SU-DHL-6 (cell line): Measurements from ENCODE around the gene CCDC93.

Experiments
- H2AFZ ChIP-seq: fragments of 200-600 bp; sonication (generic); 2 replicates; pipeline ENCODE4 v1.6.1; 2014; ENCODE audit warnings: low read depth, mild to moderate bottlenecking, moderate library complexity, mixed read lengths, antibody characterized with exemption, low read length; ENCODE audit not compliant: severe bottlenecking
- H3F3A ChIP-seq: fragments of 200-600 bp; shearing (Covaris generic); 2 replicates; pipeline ENCODE4 v1.6.0; 2016; ENCODE audit warnings: antibody characterized with exemption, mild to moderate bottlenecking; ENCODE audit not compliant: insufficient read depth
- H3K27ac ChIP-seq: fragments of 200-600 bp; sonication (generic); 2 replicates; pipeline ENCODE4 v1.5.1; 2016; ENCODE audit warnings: low read depth, mild to moderate bottlenecking, low read length, moderate library complexity, mixed read lengths
- H3K27me3 ChIP-seq: fragments of 200-600 bp; sonication (generic), shearing (Covaris generic); 2 replicates; pipeline ENCODE4 v1.6.0; 2014; ENCODE audit warnings: mild to moderate bottlenecking, low read length
- H3K36me3 ChIP-seq: fragments of 200-600 bp; sonication (generic); 2 replicates; pipeline ENCODE4 v1.6.1; 2014; ENCODE audit warnings: mild to moderate bottlenecking, low read length, mixed read lengths
- H3K4me2 ChIP-seq: fragments of 300-600, 200-600 bp; shearing (Covaris generic), sonication (generic); 2 replicates; pipeline ENCODE4 v1.6.0; 2014; ENCODE audit warnings: low read length, low read depth, mild to moderate bottlenecking; ENCODE audit not compliant: poor library complexity, severe bottlenecking
- H3K4me3 ChIP-seq: fragments of 200-600 bp; sonication (generic); 2 replicates; pipeline ENCODE4 v1.5.1; 2014; ENCODE audit warnings: antibody characterized with exemption, low read length, mild to moderate bottlenecking, mixed read lengths; ENCODE audit not compliant: insufficient read depth, poor library complexity, severe bottlenecking
- H3K79me2 ChIP-seq: fragments of 200-600 bp; sonication (generic); 2 replicates; pipeline ENCODE4 v1.6.1; 2014; ENCODE audit warnings: mild to moderate bottlenecking, low read length, moderate library complexity; ENCODE audit not compliant: insufficient read depth
- H3K9ac ChIP-seq: fragments of 200-600 bp; sonication (generic); 2 replicates; pipeline ENCODE4 v1.7.0; 2014; ENCODE audit warnings: mild to moderate bottlenecking, low read length
- H3K9me2 ChIP-seq: fragments of 200-600 bp; sonication (generic); replicated peaks from 2 replicates; pipeline ENCODE4 v1.6.1; 2014; ENCODE audit warnings: low read length; ENCODE audit not compliant: insufficient read depth
- H3K9me3 ChIP-seq: fragments of 200-600 bp; sonication (generic); 2 replicates; pipeline ENCODE4 v1.6.1; 2014; ENCODE audit warnings: low read length, mixed read lengths; ENCODE audit not compliant: insufficient read depth
- H4K20me1 ChIP-seq: fragments of 200-600 bp; sonication (generic); 2 replicates; pipeline ENCODE4 v1.6.1; 2014; ENCODE audit warnings: low read depth, mild to moderate bottlenecking, antibody characterized with exemption, low read length, moderate library complexity, mixed read lengths
- EZH2phosphoT487 ChIP-seq: fragments of 200-600 bp; sonication (generic), shearing (Covaris generic); conservative IDR thresholded peaks from 2 replicates; pipeline ENCODE4 v1.6.1; 2018; ENCODE audit warnings: mild to moderate bottlenecking, antibody characterized with exemption, low read length, moderate library complexity, mixed read lengths
- TF ChIP-seq, protein P1 (sequence below): fragments of 200-600 bp; sonication (generic); IDR thresholded peaks from one replicate; pipeline ENCODE4 v1.5.1; 2017; ENCODE audit warnings: antibody characterized with exemption, mild to moderate bottlenecking, low read length, moderate library complexity; ENCODE audit not compliant: insufficient read depth, poor library complexity, severe bottlenecking

The CCDC93 gene

DNA sequence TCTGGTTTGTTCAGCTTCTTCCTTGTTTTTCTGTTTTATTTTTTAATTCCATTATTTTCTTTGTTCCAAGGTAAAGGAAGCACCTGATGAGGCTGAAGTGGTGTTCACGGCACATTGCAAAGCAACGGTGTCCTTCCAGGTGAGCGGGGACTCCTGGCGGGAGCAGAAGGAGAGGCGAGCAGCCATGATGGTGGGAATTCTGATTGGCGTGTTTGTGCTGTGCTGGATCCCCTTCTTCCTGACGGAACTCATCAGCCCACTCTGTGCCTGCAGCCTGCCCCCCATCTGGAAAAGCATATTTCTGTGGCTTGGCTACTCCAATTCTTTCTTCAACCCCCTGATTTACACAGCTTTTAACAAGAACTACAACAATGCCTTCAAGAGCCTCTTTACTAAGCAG lies 110.9 kb downstream of the CCDC93 start:
- TF ChIP-seq, protein P1, sequence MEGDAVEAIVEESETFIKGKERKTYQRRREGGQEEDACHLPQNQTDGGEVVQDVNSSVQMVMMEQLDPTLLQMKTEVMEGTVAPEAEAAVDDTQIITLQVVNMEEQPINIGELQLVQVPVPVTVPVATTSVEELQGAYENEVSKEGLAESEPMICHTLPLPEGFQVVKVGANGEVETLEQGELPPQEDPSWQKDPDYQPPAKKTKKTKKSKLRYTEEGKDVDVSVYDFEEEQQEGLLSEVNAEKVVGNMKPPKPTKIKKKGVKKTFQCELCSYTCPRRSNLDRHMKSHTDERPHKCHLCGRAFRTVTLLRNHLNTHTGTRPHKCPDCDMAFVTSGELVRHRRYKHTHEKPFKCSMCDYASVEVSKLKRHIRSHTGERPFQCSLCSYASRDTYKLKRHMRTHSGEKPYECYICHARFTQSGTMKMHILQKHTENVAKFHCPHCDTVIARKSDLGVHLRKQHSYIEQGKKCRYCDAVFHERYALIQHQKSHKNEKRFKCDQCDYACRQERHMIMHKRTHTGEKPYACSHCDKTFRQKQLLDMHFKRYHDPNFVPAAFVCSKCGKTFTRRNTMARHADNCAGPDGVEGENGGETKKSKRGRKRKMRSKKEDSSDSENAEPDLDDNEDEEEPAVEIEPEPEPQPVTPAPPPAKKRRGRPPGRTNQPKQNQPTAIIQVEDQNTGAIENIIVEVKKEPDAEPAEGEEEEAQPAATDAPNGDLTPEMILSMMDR: no peak
- no peak for TF ChIP-seq EZH2phosphoT487
- H3F3A ChIP-seq: no peaks in the 10 kb centered on the region
- H3K36me3 ChIP-seq: no peaks in the 10 kb centered on the region
- no peaks in the 10 kb centered on the region for H4K20me1 ChIP-seq
- no peak overlapping the region for H3K9ac ChIP-seq
- no peaks in the 10 kb centered on the region for H3K79me2 ChIP-seq
- no peaks in the 10 kb centered on the region for H3K9me3 ChIP-seq
- no peak overlapping the region for H3K27ac ChIP-seq
- no peak overlapping the region for H3K4me2 ChIP-seq
- no peaks in the 10 kb centered on the region for H3K27me3 ChIP-seq
- H2AFZ ChIP-seq: no peak overlapping the region
- H3K9me2 ChIP-seq: no peaks in the 10 kb centered on the region
- no peak overlapping the region for H3K4me3 ChIP-seq

DNA sequence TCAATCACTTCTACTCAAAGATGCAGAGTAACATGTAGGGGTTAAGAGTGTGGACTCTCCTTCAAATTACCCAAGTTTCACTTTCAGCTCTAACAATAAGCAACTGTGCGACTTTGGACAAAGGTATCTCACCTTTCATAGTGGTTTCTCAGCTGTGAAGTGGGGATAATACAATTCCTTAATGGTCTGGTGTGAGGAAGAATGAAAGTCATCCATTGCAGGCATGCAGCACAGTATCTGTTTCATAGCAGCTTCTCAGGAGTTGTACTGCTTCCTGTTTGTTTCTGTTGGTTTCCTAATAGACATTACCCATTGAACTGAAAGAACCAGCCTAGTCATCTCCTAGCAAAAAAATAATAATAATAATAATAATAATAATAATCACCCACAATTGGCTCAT lies 125.0 kb downstream of the CCDC93 start:
- Histone ChIP-seq H3K9ac (no peak overlapping the region), H3K27ac (no peak overlapping the region)
- TF ChIP-seq, protein P1: no peak
- TF ChIP-seq EZH2phosphoT487: no peak

DNA sequence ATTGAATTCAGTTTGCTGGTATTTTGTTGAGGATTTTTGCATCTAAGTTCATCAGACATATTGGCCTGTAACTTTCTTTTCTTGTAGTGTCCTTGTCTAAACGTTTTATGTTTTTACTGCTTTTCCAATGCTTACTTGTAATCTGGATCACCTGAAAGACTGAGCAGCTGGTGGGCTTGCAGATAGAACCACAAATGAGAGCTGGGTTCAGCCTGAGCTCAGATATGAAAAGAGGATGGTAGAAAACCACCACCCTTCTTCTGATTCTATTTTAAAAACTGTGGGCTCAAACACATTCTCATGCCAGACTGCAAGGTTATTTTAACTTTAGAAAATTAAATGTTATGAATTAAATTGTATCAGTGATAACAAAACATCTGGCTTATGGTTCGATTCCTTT lies 128.6 kb downstream of the CCDC93 start:
- H3K4me3 ChIP-seq: no peak overlapping the region
- no peaks in the 10 kb centered on the region for H3K79me2 ChIP-seq
- no peaks in the 10 kb centered on the region for H3K9me2 ChIP-seq
- no peaks in the 10 kb centered on the region for H3F3A ChIP-seq
- no peaks in the 10 kb centered on the region for H3K36me3 ChIP-seq
- H3K27me3 ChIP-seq: no peaks in the 10 kb centered on the region
- H2AFZ ChIP-seq: no peak overlapping the region
- no peak overlapping the region for H3K4me2 ChIP-seq
- H3K9me3 ChIP-seq: peaks cover 5% of the 10 kb centered on the region; the same call in 1 of the 2 replicates
- H3K27ac ChIP-seq: no peak overlapping the region
- no peaks in the 10 kb centered on the region for H4K20me1 ChIP-seq
- no peak overlapping the region for H3K9ac ChIP-seq
- TF ChIP-seq, protein P1: no peak
- TF ChIP-seq EZH2phosphoT487: no peak

More for the DNA sequence above, 125.0 kb downstream of the CCDC93 start:
- no peaks in the 10 kb centered on the region for H3K79me2 ChIP-seq
- H4K20me1 ChIP-seq: no peaks in the 10 kb centered on the region
- no peaks in the 10 kb centered on the region for H3F3A ChIP-seq
- no peaks in the 10 kb centered on the region for H3K9me2 ChIP-seq
- peaks cover 2% of the 10 kb centered on the region; the same call in 1 of the 2 replicates for H3K9me3 ChIP-seq
- no peaks in the 10 kb centered on the region for H3K27me3 ChIP-seq
- H3K4me2 ChIP-seq: no peak overlapping the region
- no peak overlapping the region for H3K4me3 ChIP-seq
- no peak overlapping the region for H2AFZ ChIP-seq
- no peaks in the 10 kb centered on the region for H3K36me3 ChIP-seq

DNA sequence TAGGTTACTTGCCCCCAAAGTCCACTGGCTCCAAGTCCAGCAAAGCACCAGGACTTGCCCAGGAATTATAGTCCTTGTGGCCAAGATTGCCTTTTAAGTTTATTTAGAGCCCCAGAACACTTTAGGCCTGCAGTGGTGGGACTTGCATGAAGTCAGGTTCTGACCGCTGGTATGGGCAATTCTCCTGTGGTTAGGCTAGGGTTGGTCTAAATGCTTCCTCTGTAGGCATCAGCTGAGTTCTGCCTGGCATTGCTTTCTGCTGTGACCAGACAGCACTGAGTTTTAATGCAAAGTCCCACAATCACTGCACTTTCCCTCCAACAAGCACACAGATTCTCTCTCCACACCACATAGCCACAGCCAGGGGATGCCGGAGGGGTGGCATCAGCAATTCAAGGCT lies 134.9 kb downstream of the CCDC93 start:
- Histone ChIP-seq H3K27me3 (no peaks in the 10 kb centered on the region), H3K79me2 (no peaks in the 10 kb centered on the region), H3K9me2 (no peaks in the 10 kb centered on the region), H4K20me1 (no peaks in the 10 kb centered on the region), H3K9ac (no peak overlapping the region), H3F3A (no peaks in the 10 kb centered on the region), H3K4me3 (no peak overlapping the region), H3K36me3 (no peaks in the 10 kb centered on the region), H3K9me3 (peaks cover 5% of the 10 kb centered on the region; the same call in 1 of the 2 replicates), H3K27ac (no peak overlapping the region), H2AFZ (no peak overlapping the region), H3K4me2 (no peak overlapping the region)
- TF ChIP-seq, protein P1: no peak
- TF ChIP-seq EZH2phosphoT487: no peak
